Measurements from ENCODE around the gene TNF. TPM values are rescaled to one million over a fixed set of nuclear protein-coding genes. Genes with fewer than 3 reads are reported as not detected.
A peak's percentile ranks its signal among the peaks of the same experiment; 100 is the strongest.

TNF gene
- total and polyA plus RNA-seq, 4 experiments from 2014 or later, result 3.9 to 28.2 (median 17.5) TPM

DNA sequence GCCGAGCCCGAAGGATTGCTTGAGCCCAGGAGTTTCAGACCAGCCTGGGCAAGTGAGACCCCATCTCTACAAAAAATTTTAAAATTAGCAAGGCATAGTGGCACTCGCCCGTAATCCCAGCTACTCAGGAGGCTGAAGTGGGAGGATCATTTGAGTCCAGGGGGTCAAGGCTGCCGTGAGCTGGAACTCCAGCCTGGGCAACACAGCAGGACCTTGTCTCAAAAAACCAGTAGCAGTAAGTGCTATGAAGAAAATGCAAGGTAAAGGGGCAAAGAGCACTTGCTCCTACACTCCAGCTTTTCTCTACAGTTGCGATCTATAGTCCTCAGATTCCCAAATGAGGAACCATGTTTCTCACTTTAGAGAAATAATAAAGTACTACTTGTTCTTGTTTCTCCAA is 31.7 kb upstream of the TNF start:
- Histone ChIP-seq H3K4me1 (ENCODE audit: insufficient read depth, low read length) (peaks cover 59% of the 10 kb centered on the region), H3K36me3 (ENCODE audit: insufficient read depth, low read length) (peaks cover 18% of the 10 kb centered on the region), H3K27me3 (ENCODE audit: insufficient read depth, low read length) (no peaks in the 10 kb centered on the region), H3K9me3 (ENCODE audit: control insufficient read depth in 1 of 2, low read length in 2 of 2) (no peaks in the 10 kb centered on the region), H3K27ac (ENCODE audit: low read depth, low read length) (peak overlapping the region; percentile 94), H3K4me3 (ENCODE audit: low read length in 2 of 2) (no peak overlapping the region)
- CTCF ChIA-PET (ENCODE audit: partially characterized antibody), result interaction anchor here (1.5 to 35.1 kb wide), 3 partner anchors 50 to 283 kb away, joined by 3 to 1152 read pairs (median 49); partner anchors contain the start of gene NCR3
- no peak for DNase-seq
- intact Hi-C loops (cut with micrococcal nuclease), result loop anchor here (2.0 to 5.0 kb wide), 3 partner anchors 143 to 274 kb away; partner anchors contain the start of genes HLA-C, HSPA1A and HSPA1L
- peaks cover 0 to 4% (median 0%) of the 10 kb centered on the region in 8 donors for H3K9me3 Mint-ChIP-seq
- H3K27me3 Mint-ChIP-seq, result no peaks in the 10 kb centered on the region
- POLR2A ChIA-PET (ENCODE audit: partially characterized antibody), result interaction anchor here (3.2 to 52.5 kb wide), 3 partner anchors 39 to 108 kb away, joined by 24 to 3597 read pairs (median 152); partner anchors contain the start of genes BAG6, LST1, LTA and LTB
- H3K4me1 Mint-ChIP-seq, result peaks cover 40 to 71% (median 54%) of the 10 kb centered on the region in 4 donors
- peak overlapping the region in 1 of 8 donors; percentile 37 for H3K4me3 Mint-ChIP-seq
- peak overlapping the region in 1 of 7 donors; percentile 100 for H3K27ac Mint-ChIP-seq
- H3K36me3 Mint-ChIP-seq, result peaks cover 23 to 35% of the 10 kb centered on the region in 2 donors

- DNase-seq, result no peak
- Mint-ChIP-seq H3K27ac (peak overlapping the region in 4 of 7 donors; percentile 9 to 29 (median 24)), H3K4me1 (peaks cover 32 to 65% (median 47%) of the 10 kb centered on the region in 4 donors), H3K4me3 (peak overlapping the region in 1 of 8 donors; percentile 2), H3K27me3 (no peaks in the 10 kb centered on the region), H3K9me3 (peaks cover 0 to 4% (median 0%) of the 10 kb centered on the region in 8 donors), H3K36me3 (peaks cover 14 to 24% of the 10 kb centered on the region in 2 donors)
- Histone ChIP-seq H3K27ac (ENCODE audit: low read depth, low read length) (no peak overlapping the region), H3K36me3 (ENCODE audit: insufficient read depth, low read length) (peaks cover 12% of the 10 kb centered on the region), H3K4me3 (ENCODE audit: low read length in 2 of 2) (no peak overlapping the region), H3K9me3 (ENCODE audit: control insufficient read depth in 1 of 2, low read length in 2 of 2) (no peaks in the 10 kb centered on the region), H3K4me1 (ENCODE audit: insufficient read depth, low read length) (peaks cover 52% of the 10 kb centered on the region), H3K27me3 (ENCODE audit: insufficient read depth, low read length) (no peaks in the 10 kb centered on the region)
- ChIA-PET POLR2A (ENCODE audit: partially characterized antibody) (interaction anchor here (52.5 kb wide), 1 partner anchor 38 kb away, joined by 3597 read pairs; the partner anchor contains the start of genes LST1, LTA, LTB and NCR3), CTCF (ENCODE audit: partially characterized antibody) (interaction anchor here (21.7 to 35.1 kb wide), 2 partner anchors 37 to 54 kb away, joined by 595 to 1152 read pairs; partner anchors contain the start of genes LST1, LTB, NCR3 and TNF)
- intact Hi-C loops (cut with micrococcal nuclease), result loop anchor here (5.0 kb wide), 3 partner anchors 272 to 413 kb away; partner anchors contain the start of genes HLA-C, HSPA1A, HSPA1L and NELFE
Observed at GRCh38 chr6:31544676-31545075, 30.7 kb upstream of the TNF start.

DNA sequence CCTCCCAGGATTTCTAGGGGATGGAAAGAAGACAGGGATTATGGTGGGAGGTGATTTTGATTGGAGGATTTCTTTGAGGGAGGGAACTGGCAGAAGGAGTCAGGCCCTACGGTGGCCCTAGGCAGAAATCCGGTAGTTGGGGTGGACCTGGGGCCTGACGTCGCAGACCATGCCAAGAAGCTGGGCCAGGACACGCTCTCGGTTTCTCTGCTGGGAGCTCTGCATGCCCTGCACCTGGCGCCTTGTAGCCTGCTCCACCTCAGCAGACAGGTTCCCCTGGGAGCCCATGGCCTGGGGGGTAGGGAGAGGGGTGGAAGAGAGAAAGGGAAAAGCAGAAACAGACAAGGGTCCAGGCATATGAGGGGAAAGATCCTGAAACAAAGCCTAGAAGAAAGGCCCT is 30.1 kb upstream of the TNF start:
- peaks cover 0 to 2% (median 0%) of the 10 kb centered on the region in 8 donors for H3K9me3 Mint-ChIP-seq
- peak overlapping the region in 1 of 7 donors; percentile 9 for H3K27ac Mint-ChIP-seq
- H3K4me3 ChIP-seq (ENCODE audit: low read length in 2 of 2), result no peak overlapping the region
- ChIA-PET CTCF (ENCODE audit: partially characterized antibody) (interaction anchor here (2.3 to 35.1 kb wide), 3 partner anchors 37 to 407 kb away, joined by 5 to 1152 read pairs (median 595); partner anchors contain the start of genes LST1, LTB, NCR3 and TNF), POLR2A (ENCODE audit: partially characterized antibody) (interaction anchor here (52.5 kb wide), 1 partner anchor 37 kb away, joined by 3597 read pairs; the partner anchor contains the start of genes LST1, LTA, LTB and NCR3)
- H3K36me3 ChIP-seq (ENCODE audit: insufficient read depth, low read length), result peaks cover 6% of the 10 kb centered on the region
- no peak for DNase-seq
- no peaks in the 10 kb centered on the region for H3K9me3 ChIP-seq (ENCODE audit: control insufficient read depth in 1 of 2, low read length in 2 of 2)
- peaks cover 45% of the 10 kb centered on the region for H3K4me1 ChIP-seq (ENCODE audit: insufficient read depth, low read length)
- H3K27ac ChIP-seq (ENCODE audit: low read depth, low read length), result no peak overlapping the region
- H3K4me3 Mint-ChIP-seq, result peak overlapping the region in 2 of 8 donors; percentile 7 to 43
- no peaks in the 10 kb centered on the region for H3K27me3 Mint-ChIP-seq
- peaks cover 8 to 20% of the 10 kb centered on the region in 2 donors for H3K36me3 Mint-ChIP-seq
- no peaks in the 10 kb centered on the region for H3K27me3 ChIP-seq (ENCODE audit: insufficient read depth, low read length)
- intact Hi-C loops (cut with micrococcal nuclease), result loop anchor here (5.0 kb wide), 1 partner anchor 412 kb away; the partner anchor contains the start of genes NELFE and SKIC2
- peaks cover 26 to 59% (median 41%) of the 10 kb centered on the region in 4 donors for H3K4me1 Mint-ChIP-seq

- H3K9me3 ChIP-seq (ENCODE audit: control insufficient read depth in 1 of 2, low read length in 2 of 2), result no peaks in the 10 kb centered on the region
- Mint-ChIP-seq H3K36me3 (peaks cover 0 to 15% of the 10 kb centered on the region in 2 donors), H3K4me3 (peak within 1 kb of the TSS; percentile 85 to 93 (median 88)), H3K27ac (peak within 1 kb of the TSS; percentile 93 to 99 (median 97)), H3K9me3 (peaks cover 0 to 2% (median 0%) of the 10 kb centered on the region in 8 donors), H3K4me1 (peaks cover 23 to 53% (median 37%) of the 10 kb centered on the region in 4 donors), H3K27me3 (no peaks in the 10 kb centered on the region)
- peak within 1 kb of the TSS; percentile 85 for H3K27ac ChIP-seq (ENCODE audit: low read depth, low read length)
- H3K4me3 ChIP-seq (ENCODE audit: low read length in 2 of 2), result peak within 1 kb of the TSS; percentile 55 to 79
- POLR2A ChIA-PET (ENCODE audit: partially characterized antibody), result interaction anchor here (0.6 to 52.5 kb wide), 8 partner anchors 8 to 106 kb away, joined by 3 to 3597 read pairs (median 4); partner anchors contain the start of genes LST1, LTA, LTB and MICB
- H3K27me3 ChIP-seq (ENCODE audit: insufficient read depth, low read length), result no peaks in the 10 kb centered on the region
- peaks cover 4% of the 10 kb centered on the region for H3K36me3 ChIP-seq (ENCODE audit: insufficient read depth, low read length)
- DNase-seq, result peak; percentile 76 to 87 (median 80)
- CTCF ChIA-PET (ENCODE audit: partially characterized antibody), result interaction anchor here (0.9 to 35.1 kb wide), 9 partner anchors 10 to 406 kb away, joined by 3 to 1152 read pairs (median 5); partner anchors contain the start of genes LST1, LTB, NCR3 and TNF
- intact Hi-C loops (cut with micrococcal nuclease), result loop anchor here (1.0 to 5.0 kb wide), 4 partner anchors 52 to 411 kb away; partner anchors contain the start of genes GPANK1, NELFE and SKIC2
- peaks cover 45% of the 10 kb centered on the region for H3K4me1 ChIP-seq (ENCODE audit: insufficient read depth, low read length)
Observed at GRCh38 chr6:31546339-31546957, 28.9 kb upstream of the TNF start, which contains the start of gene ATP6V1G2. Gene ATP6V1G2, minus strand, starts transcription at chr6:31546608. Its CDS starts 49 bp downstream, at chr6:31546559.

DNA sequence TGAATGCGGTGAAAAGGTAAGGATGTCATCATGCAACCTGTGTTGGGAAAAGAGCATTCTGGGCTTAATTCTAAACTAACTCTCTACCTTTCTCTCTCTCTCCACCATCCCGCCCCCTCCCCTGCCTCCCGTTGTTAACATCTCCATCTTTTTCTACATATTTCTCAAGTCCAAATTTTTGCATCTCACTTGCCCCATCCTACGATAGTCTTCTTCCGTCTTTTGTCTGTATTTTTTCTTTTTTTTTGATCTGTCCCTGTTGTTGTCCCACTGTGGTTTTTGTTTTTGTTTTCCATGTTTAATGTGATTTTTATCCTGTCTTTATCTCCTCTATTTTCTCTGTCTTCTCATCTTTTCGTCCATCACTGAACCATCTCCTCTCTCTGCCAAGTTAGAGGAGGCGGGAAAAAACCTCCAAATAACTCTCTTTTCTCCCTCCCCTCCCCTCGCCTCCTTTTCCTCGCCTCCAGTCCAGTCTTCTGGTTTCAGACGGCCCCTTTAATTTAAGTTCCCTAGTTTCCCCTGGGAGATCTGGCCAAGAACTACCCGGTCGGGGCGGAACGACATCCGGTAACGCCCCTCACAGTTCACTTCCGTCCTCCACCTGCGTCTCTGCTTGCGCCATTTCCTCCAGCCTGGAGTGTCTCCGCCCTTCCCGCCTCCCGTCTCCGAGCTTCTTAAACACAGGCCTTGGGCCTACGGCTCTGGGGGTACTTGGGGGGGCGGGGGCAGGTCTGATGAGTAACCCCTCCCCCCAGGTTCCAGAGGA is 28.2 kb upstream of the TNF start, which contains the start of gene NFKBIL1:
Gene NFKBIL1, plus strand, starts transcription at position 651 of the 769 bp plus-strand sequence. Its CDS starts 87 bp downstream, at position 738.
- Mint-ChIP-seq H3K27ac (peak within 1 kb of the TSS; percentile 93 to 99 (median 97)), H3K27me3 (no peaks in the 10 kb centered on the region), H3K4me3 (peak within 1 kb of the TSS; percentile 85 to 93 (median 88)), H3K9me3 (no peaks in the 10 kb centered on the region), H3K36me3 (peaks cover 0 to 10% of the 10 kb centered on the region in 2 donors), H3K4me1 (peaks cover 24 to 49% (median 36%) of the 10 kb centered on the region in 4 donors)
- H3K27ac ChIP-seq (ENCODE audit: low read depth, low read length), result peak within 1 kb of the TSS; percentile 85
- H3K27me3 ChIP-seq (ENCODE audit: insufficient read depth, low read length), result no peaks in the 10 kb centered on the region
- intact Hi-C loops (cut with micrococcal nuclease), result loop anchor here (1.0 to 5.0 kb wide), 10 partner anchors 33 to 410 kb away; partner anchors contain the start of genes ABHD16A, BAG6, GPANK1 and NELFE
- ChIA-PET CTCF (ENCODE audit: partially characterized antibody) (interaction anchor here (0.6 to 35.1 kb wide), 12 partner anchors 9 to 405 kb away, joined by 3 to 1152 read pairs (median 5); partner anchors contain the start of genes LST1, LTB, NCR3 and TNF), POLR2A (ENCODE audit: partially characterized antibody) (interaction anchor here (0.6 to 52.5 kb wide), 12 partner anchors 9 to 118 kb away, joined by 3 to 3597 read pairs (median 3); partner anchors contain the start of genes GPANK1, LST1, LTA and LTB)
- H3K9me3 ChIP-seq (ENCODE audit: control insufficient read depth in 1 of 2, low read length in 2 of 2), result no peaks in the 10 kb centered on the region
- peaks cover 4% of the 10 kb centered on the region for H3K36me3 ChIP-seq (ENCODE audit: insufficient read depth, low read length)
- peak within 1 kb of the TSS; percentile 55 to 79 for H3K4me3 ChIP-seq (ENCODE audit: low read length in 2 of 2)
- peaks cover 45% of the 10 kb centered on the region for H3K4me1 ChIP-seq (ENCODE audit: insufficient read depth, low read length)
- peak; percentile 83 to 91 (median 85) for DNase-seq

All from CD4-positive, alpha-beta memory T cell (primary cell).